LHCN-M2 (cell line): ENCODE results near the gene ASB1. TPM values are rescaled to one million over a fixed set of nuclear protein-coding genes. Genes with fewer than 3 reads are reported as not detected.

Experiments
- DNase-seq: peaks from one replicate; pipeline ENCODE4 v3.0.0-alpha.2; 2012; ENCODE audit warnings: low read depth
- total RNA-seq: library from RNA; depleted of rRNA; stranded (reverse); fragments of >200 nt; gene quantifications from 2 replicates; pipeline ENCODE4 v1.2.3, GENCODE V29; 2014; rRNA removed

Gene ASB1
- total RNA-seq, 1 experiment from 2014 or later = 30.4 TPM

DNA sequence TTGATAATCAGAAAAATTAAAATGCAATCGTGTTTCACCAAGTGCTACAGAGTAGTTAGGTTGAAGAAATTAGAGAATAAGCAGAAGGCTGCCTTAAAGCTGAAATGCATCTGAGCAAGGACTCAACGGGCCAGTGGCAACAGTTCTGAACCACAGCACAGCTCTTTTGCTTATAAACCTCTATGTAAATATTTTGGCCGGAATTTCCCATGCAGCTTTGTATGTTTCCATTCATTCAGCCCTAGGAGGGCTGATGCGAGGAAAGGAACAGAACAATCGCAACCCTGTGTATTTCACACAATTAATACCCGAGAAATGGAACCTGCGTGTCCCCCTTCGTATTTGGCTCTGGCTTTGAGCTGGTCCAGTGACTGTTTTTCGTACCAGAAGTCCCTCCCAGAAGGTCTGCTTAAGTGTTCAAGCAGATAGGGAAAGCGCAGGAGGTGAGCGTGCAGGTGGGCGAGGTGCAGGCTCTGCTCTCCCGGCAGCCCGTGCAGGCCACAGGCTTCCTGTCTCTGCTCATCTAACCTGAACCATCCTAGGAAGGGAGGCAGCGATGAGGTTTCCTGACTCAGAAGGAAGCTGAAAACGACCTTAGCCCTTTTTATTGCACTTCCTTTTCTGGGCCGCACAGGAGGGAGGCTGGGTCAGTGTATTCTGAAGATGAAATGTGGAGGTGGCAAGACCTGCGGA is 67.3 kb downstream of the ASB1 start:
- no peak for DNase-seq

DNA sequence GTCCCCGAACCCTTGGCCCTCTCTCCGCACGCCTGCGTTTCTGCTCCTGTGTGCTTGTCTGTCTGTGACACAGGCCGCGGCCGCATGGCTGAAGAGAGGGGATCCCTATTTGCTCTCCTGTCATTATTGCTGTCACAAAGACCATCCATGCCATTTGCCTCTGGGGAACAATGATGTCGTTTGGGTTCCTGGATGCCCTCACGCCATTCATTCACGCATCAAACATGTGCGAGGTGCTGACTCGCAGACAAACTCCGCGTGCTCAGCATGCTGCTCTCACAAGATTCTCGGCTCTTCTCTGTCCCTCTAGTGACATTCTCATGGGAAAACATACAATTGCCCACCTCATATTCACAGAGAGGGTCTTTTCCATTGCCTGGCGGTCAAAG is 67.8 kb downstream of the ASB1 start:
- no peak for DNase-seq

DNA sequence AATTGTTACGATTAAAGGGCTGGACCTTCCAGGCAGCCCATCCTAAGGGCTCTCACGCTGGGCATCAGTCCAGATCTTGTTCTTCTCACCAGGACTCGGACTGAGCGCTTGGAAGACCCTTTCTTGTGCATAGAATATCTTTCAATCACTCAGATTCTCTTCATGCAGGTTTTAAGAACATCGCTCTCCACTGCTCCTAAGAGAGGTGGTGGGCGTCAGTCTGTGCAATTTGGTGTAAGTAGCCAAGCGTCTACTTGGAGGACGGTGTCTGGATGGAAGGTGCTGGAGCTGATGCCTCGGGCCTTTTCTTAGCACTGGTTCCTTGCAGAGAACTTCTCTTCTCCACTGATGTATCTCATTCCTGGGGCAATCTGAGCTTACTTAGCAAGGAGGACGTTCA is 68.7 kb downstream of the ASB1 start:
- DNase-seq = no peak

DNA sequence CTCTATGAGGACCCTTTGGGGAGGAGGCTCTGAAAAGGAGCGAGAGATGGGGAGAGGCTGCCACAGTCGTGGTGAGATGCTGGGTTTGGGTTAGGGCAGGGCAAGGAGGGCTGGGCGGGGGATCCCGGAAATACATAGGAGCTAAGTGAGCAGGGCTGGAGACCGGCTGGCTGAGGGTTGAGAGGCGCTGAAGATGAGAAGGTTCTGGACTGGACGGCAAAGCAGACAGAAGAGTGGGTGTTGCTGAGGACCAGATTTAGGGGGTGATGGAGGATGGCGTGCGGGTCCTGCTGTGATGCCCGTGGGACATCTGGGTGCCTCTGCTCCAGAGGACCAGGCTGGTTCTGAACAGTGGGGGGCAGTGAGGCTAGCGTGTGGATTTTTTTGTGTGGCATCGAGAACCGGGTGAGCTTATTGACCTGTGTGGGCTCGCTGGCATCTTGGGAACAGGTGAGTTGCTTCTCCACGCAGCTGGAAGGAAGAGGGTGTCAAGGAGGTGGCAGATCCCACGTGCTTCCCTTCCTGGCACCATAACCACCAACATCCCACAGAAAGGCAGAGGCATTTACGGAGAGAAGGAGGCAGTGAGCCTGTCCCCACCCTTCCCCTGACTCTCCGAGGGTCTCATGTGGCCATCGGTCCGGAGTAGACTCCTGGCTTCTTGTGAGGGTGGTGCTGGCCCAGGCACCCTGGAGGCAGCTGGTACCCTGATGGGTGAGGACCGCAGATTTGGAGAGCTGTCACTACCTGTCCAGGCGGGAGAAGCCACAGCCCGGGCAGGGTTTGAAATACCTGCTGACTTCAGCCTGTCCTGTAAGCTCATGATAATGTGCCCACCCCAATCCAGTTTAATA is 70.3 kb downstream of the ASB1 start:
- DNase-seq = no peak

DNA sequence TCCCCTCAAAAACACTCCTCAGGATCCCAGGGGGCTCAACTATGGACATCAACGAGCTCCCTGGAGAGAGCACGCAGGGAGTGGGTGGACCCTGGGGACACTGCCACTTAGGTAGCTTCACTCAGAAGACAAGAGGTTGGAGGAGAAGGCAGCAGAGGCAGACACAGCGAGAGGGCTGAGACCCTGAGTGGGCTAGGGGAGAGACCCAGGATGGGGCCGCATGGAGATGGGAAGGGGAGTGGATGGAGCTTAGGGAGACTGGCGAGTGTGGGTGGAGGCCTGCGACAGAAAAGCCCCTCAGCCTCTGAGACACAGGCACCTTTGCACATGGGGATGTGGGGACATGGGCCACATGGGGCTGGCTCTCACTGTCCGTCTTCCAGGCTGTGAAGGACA is 70.9 kb downstream of the ASB1 start:
- no peak for DNase-seq

DNA sequence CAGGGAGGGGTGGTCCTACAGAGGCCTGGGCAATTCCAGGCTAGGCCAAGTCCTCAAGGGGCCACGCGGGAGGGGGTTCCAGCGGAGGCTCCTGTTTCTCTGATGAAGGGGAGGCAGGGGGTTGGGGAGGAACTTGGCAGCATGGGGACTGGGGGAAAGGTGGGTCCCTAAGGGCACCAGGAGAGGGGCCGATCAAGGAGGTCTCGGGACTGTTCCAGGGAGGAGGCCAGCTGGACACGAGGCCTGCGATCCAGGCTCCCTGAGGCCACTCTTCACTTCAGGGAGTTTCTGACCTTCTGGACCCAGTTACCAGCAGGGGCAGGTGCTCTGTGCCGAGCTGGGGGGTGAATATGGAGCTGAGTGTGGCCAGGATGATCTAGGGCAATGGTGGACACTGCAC is 71.5 kb downstream of the ASB1 start:
- DNase-seq = no peak

DNA sequence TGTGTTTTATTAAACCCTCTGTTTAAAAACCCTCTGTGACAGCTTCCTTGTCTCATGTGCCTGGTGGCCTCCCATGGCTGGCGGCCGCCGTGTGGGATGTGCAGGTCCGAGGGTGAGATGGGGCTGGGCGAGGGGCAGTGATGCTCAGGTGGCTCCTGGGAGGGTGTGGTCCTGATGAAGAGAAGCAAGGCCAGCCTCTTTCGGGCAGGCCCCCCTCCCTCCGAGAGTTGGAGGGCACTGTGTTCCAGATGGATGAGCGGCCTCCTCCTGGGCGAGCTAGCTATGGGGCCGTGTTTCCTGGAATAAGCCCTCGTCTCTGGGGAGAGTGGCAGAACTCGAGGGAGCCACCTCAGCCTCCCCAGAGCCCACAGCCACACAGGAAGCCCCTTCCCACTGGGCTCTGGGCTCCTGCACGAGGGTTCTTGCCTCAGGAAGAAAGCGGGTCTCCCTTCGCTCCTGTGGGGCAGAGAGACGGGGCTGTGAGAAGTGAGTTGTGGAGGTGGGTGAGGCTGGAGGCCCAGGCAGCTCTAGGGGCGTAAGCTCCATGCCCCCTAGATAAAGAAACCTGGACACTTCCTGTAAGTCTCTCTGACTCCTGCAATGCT is 72.1 kb downstream of the ASB1 start:
- DNase-seq = no peak

DNA sequence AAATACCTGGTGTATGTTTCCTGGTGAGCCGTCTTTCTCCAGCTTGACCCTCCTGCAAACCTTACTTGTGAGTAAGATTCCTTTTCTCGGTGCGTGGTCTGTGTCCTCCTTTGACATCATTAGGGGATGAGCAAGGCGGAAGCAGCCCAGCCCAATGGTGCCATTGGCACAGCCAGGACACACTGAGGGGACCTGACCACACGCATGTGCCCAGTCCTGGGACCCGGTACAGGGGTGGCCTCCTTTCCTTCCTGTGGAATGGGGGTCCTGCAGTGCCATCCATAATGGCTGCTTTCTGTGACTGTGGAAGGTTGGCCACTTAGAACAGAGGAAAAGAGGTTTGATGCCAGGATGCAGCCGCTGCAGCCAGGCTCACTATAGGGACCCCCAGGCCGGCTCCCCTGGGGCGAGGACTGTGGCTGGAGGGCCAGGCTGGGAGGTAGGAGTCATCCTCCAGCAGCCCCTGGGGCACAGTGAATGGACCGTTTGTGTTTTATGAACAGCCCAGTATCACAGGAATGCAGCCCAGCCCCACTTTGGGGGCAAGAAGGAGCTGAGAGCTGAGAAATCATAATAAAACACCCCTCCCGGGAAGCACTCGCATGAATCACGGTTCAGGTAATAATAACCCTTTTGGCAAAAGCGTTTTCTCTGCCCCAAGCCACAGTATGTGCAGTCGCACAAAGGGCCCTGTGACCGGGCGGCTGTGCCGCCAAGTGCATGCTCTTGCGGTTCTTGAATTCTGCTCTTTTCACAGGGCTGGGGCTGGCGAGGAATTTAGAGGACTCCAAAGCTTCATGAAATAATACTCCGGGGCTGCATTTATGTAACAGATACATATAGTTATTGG is 73.2 kb downstream of the ASB1 start:
- no peak for DNase-seq

DNA sequence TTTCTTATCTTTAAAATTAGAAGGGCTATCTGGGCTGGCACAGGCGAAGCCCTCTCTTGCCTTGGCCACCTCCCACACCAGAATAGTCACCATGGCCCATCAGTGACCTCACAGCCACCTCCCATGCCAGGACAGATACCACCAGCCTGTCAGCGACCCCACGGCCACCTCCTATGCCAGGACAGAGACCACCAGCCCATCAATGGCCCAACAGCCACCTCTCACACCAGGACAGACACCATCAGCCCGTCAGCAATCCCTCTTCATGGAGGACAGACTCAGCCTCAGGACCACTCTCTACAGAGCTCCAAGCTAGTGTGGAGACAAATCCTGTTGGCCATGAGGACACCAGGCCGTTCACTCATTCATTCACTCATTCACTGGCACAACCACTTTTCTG is 74.6 kb downstream of the ASB1 start:
- no peak for DNase-seq

Other genes with a start within 250 kb of the ASB1 start
- 16.0 and 22.9 TPM in 2 replicates for gene ILKAP, start 223.2 kb upstream of the ASB1 start, total RNA-seq
- gene HES6, start 186.9 kb upstream of the ASB1 start, total RNA-seq = 13.1 and 21.9 TPM in 2 replicates
- gene PER2, start 138.3 kb upstream of the ASB1 start, total RNA-seq = 3.4 and 3.9 TPM in 2 replicates
- 8.3 and 8.5 TPM in 2 replicates for gene TRAF3IP1, start 106.4 kb upstream of the ASB1 start, total RNA-seq